Measurements from ENCODE around the gene KRT5. TPM values are rescaled to one million over a fixed set of nuclear protein-coding genes. Genes with fewer than 3 reads are reported as not detected.

Gene KRT5
- total and polyA plus RNA-seq, 2 donors (not counting 3 experiments of a cell fraction or from before 2014, with no cell fraction given) = 0.32 to 0.86 TPM

- Histone ChIP-seq H2AFZ (ENCODE audit: low read depth, low read length) (no peak within 1 kb of the TSS), H4K20me1 (replicated peaks; ENCODE audit: control insufficient read depth, extremely low read depth, insufficient read depth, low read length) (no peaks in the 10 kb centered on the region), H3K79me2 (ENCODE audit: control insufficient read depth, insufficient read depth, low read length) (no peaks in the 10 kb centered on the region), H3K9me3 (replicated peaks; ENCODE audit: control insufficient read depth, insufficient read depth, low read length) (no peaks in the 10 kb centered on the region), H3K9ac (replicated peaks; ENCODE audit: extremely low read depth, insufficient read depth, low read length) (no peak within 1 kb of the TSS), H3K4me2 (ENCODE audit: insufficient read depth, low read length) (no peak within 1 kb of the TSS), H3K4me3 (replicated peaks in 1 of 3; ENCODE audit: insufficient read depth in 1 of 3, low read depth in 1 of 3, low read length in 3 of 3) (no peak within 1 kb of the TSS), H3K27ac (ENCODE audit: insufficient read depth, low read depth, low read length) (no peak within 1 kb of the TSS), H3K9me1 (replicated peaks; ENCODE audit: control insufficient read depth, extremely low read depth, insufficient read depth, low read length) (no peaks in the 10 kb centered on the region), H3K27me3 (ENCODE audit: control insufficient read depth in 2 of 2, insufficient read depth in 2 of 2, low read length in 2 of 2) (peaks cover 0 to 5% of the 10 kb centered on the region in 2 experiments), H3K4me1 (ENCODE audit: control insufficient read depth, extremely low read depth, insufficient read depth, low read length) (no peaks in the 10 kb centered on the region), H3K36me3 (ENCODE audit: control insufficient read depth in 2 of 2, extremely low read depth in 1 of 2, insufficient read depth in 2 of 2, low read length in 2 of 2) (no peaks in the 10 kb centered on the region)
- no peak for TF ChIP-seq EZH2 (IDR thresholded peaks at IDR 0.05; ENCODE audit: borderline replicate concordance, low read depth, low read length, severe bottlenecking)
- no peak for TF ChIP-seq FOS (IDR thresholded peaks at IDR 0.05; ENCODE audit: borderline replicate concordance, insufficient read depth, low read length)
- no peak for TF ChIP-seq MYC (IDR thresholded peaks at IDR 0.05; ENCODE audit: low read depth, low read length)
- no peak for TF ChIP-seq POLR2A (IDR thresholded peaks at IDR 0.05; ENCODE audit: low read depth, low read length)
- no peak for TF ChIP-seq GATA2 (IDR thresholded peaks at IDR 0.05; ENCODE audit: insufficient read depth, insufficient read length, low read depth, low read length)
- no peak for TF ChIP-seq CTCF (IDR thresholded peaks at IDR 0.05; ENCODE audit: extremely low read depth in 1 of 2, insufficient read depth in 1 of 2, low read depth in 1 of 2, low read length in 2 of 2)
- TF ChIP-seq, protein P1, sequence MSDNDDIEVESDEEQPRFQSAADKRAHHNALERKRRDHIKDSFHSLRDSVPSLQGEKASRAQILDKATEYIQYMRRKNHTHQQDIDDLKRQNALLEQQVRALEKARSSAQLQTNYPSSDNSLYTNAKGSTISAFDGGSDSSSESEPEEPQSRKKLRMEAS (IDR thresholded peaks at IDR 0.05; ENCODE audit: insufficient read depth, insufficient read length) = no peak
- no peak for TF ChIP-seq POLR2AphosphoS5 (IDR thresholded peaks at IDR 0.05; ENCODE audit: insufficient read depth, low read depth, low read length)
- TF ChIP-seq JUN (IDR thresholded peaks at IDR 0.05; ENCODE audit: borderline replicate concordance, insufficient read depth, insufficient read length, low read depth) = no peak
- dilution Hi-C loops (cut with MboI; ENCODE audit: extremely low pct_ligation_motif_present, low sequenced_read_pairs) = no loop called here
- FAIRE-seq (no peak), DNase-seq (ENCODE audit: low read depth, low spot score) (no peak)
- intact Hi-C loops (cut with micrococcal nuclease) = no loop called here
- ChIA-PET POLR2A (no interaction called here), CTCF (no interaction called here)
- BruUV-seq (replicated peaks) = no TSS peak
Observed at GRCh38 chr12:52552681-52553195, 32.5 kb upstream of the KRT5 start, which contains the start of gene KRT71. Gene KRT71, minus strand, starts transcription at chr12:52553145. Its CDS starts 68 bp downstream, at chr12:52553077.
